Transverse colon (tissue), 3 donors: Measurements from ENCODE around the gene FECH.
A peak's percentile ranks its signal among the peaks of the same experiment; 100 is the strongest.

ENCODE experiments used
- EP300 ChIP-seq: sonication (generic); formaldehyde crosslinking; IDR thresholded peaks from one replicate; pipeline ENCODE4 v1.6.1; 2017; ENCODE audit warnings: antibody characterized with exemption, low read depth
- TF ChIP-seq, protein P1 (sequence below), 5 experiments: fragments of 200-600 bp in 3 of 5; fragments of 450-650 bp in 2 of 5; sonication (generic) in 3 of 5; IDR thresholded peaks; 1 replicate in 2 of 5; 2 replicates in 3 of 5; pipeline ENCODE4 v1.5.1; 2016 to 2017; ENCODE audit warnings: antibody characterized with exemption in 5 of 5, inconsistent platforms in 3 of 5, mild to moderate bottlenecking in 2 of 5, moderate library complexity in 1 of 5

- peak; percentile 20 for TF ChIP-seq EP300
- TF ChIP-seq, protein P1, sequence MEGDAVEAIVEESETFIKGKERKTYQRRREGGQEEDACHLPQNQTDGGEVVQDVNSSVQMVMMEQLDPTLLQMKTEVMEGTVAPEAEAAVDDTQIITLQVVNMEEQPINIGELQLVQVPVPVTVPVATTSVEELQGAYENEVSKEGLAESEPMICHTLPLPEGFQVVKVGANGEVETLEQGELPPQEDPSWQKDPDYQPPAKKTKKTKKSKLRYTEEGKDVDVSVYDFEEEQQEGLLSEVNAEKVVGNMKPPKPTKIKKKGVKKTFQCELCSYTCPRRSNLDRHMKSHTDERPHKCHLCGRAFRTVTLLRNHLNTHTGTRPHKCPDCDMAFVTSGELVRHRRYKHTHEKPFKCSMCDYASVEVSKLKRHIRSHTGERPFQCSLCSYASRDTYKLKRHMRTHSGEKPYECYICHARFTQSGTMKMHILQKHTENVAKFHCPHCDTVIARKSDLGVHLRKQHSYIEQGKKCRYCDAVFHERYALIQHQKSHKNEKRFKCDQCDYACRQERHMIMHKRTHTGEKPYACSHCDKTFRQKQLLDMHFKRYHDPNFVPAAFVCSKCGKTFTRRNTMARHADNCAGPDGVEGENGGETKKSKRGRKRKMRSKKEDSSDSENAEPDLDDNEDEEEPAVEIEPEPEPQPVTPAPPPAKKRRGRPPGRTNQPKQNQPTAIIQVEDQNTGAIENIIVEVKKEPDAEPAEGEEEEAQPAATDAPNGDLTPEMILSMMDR (IDR thresholded peaks at IDR 0.05) = no peak
These were observed 11.6 kb downstream of the FECH start for GRCh38 chr18:57574866-57575265.
